ENCODE measurements around the gene MRPS25.

- TF ChIP-seq ZBTB20 (tag by site-specific recombination; IDR thresholded peaks at IDR 0.05) (no peak), ZNF791 (tag by site-specific recombination; IDR thresholded peaks at IDR 0.05) (no peak), KLF16 (tag by site-specific recombination; IDR thresholded peaks at IDR 0.05) (no peak), CTCF (tag by site-specific recombination; IDR thresholded peaks at IDR 0.05) (no peak), PBX3 (CRISPR knock-in tag; IDR thresholded peaks at IDR 0.05) (no peak), ZNF677 (tag by site-specific recombination; IDR thresholded peaks at IDR 0.05) (no peak), ZNF274 (IDR thresholded peaks at IDR 0.05; ENCODE audit: low read length) (no peak), ZNF274 (tag by site-specific recombination; IDR thresholded peaks at IDR 0.05; ENCODE audit: borderline replicate concordance) (no peak), ZNF362 (tag by site-specific recombination; IDR thresholded peaks at IDR 0.05) (no peak), ZBTB17 (tag by site-specific recombination; IDR thresholded peaks at IDR 0.05) (no peak), ZNF558 (tag by site-specific recombination; IDR thresholded peaks at IDR 0.05) (0 out of 2 replicates have a peak, but pooled peaks have one; percentile 21)
These were observed 464 bp upstream of the MRPS25 start for GRCh38 chr3:15065550-15066007.

Data from HEK293 (cell line).